ENCODE measurements around the gene PTPRK.
A peak's percentile ranks its signal among the peaks of the same experiment; 100 is the strongest.

PTPRK gene

DNA sequence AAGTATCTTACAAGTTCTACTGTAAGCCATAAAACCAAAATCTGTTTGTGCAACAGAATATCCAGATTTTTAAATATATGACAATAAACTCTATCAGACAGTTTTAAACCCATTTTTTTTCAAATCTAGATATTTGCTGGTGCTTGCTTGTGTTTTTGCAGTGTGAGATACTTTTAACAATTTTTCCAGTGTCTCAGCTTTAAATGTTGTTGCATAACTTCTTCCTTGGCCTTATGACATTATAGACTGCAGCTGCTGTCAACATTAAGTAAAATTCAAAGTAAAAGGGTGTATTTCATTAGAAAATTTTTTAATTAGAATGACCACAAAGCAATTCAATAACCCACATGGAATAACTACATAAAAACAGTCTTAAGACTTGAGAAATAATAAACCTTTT lies 139.5 kb downstream of the PTPRK start (continued):
- no peak for TF ChIP-seq PATZ1 (CRISPR knock-in tag; IDR thresholded peaks at IDR 0.05; ENCODE audit: borderline replicate concordance)
- no peak for TF ChIP-seq ZFP3 (CRISPR knock-in tag; IDR thresholded peaks at IDR 0.05)
- TF ChIP-seq ZFP30 (CRISPR knock-in tag; IDR thresholded peaks at IDR 0.05), result no peak

- ATAC-seq, result no peak
- TF ChIP-seq GLIS3 (CRISPR knock-in tag; IDR thresholded peaks at IDR 0.05) (no peak), RARB (CRISPR knock-in tag; IDR thresholded peaks at IDR 0.05) (no peak), POU6F1 (CRISPR knock-in tag; IDR thresholded peaks at IDR 0.05; ENCODE audit: borderline replicate concordance, low read depth) (no peak), OSR1 (CRISPR knock-in tag; IDR thresholded peaks at IDR 0.05) (no peak), ZFP30 (CRISPR knock-in tag; IDR thresholded peaks at IDR 0.05) (no peak), SNAI2 (CRISPR knock-in tag; IDR thresholded peaks at IDR 0.05) (no peak), TSHZ2 (CRISPR knock-in tag; IDR thresholded peaks at IDR 0.05) (no peak)
Measured at GRCh38 chr6:128379577-128379976, 140.8 kb downstream of the PTPRK start.

DNA sequence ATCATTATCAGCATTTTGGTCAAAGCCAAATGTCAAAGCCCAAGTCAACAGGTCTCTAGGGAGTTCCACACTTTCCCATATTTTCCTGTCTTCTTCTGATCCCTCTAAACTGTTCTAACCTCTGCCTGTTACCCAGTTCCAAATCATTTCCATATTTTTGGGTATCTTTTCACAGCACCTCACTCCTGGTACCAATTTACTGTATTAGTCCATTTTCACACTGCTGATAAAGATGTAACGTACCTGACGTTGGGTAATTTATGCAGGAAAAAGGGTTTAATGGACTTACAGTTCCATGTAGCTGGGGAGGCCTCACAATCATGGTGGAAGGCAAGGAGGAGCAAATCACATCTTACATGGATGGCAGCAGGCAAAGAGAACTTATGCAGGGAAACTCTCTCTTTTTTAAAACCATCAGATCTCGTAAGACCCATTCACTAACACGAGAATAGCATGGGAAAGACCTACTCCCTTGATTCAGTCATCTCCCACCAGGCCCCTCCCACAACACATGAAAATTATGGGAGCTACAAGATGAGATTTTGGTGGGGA lies 143.4 kb downstream of the PTPRK start:
- ATAC-seq, result no peak
- TF ChIP-seq GLIS3 (CRISPR knock-in tag; IDR thresholded peaks at IDR 0.05) (no peak), CSDC2 (CRISPR knock-in tag; IDR thresholded peaks at IDR 0.05) (no peak), ZNF8 (CRISPR knock-in tag; IDR thresholded peaks at IDR 0.05) (no peak), ZFP30 (CRISPR knock-in tag; IDR thresholded peaks at IDR 0.05) (no peak), PATZ1 (CRISPR knock-in tag; IDR thresholded peaks at IDR 0.05; ENCODE audit: borderline replicate concordance) (no peak), ZNF565 (CRISPR knock-in tag; conservative IDR thresholded peaks at IDR 0.05; ENCODE audit: low read depth) (no peak), ZC3H10 (CRISPR knock-in tag; IDR thresholded peaks at IDR 0.05) (no peak)

- no peak for TF ChIP-seq ARNTL (CRISPR knock-in tag; IDR thresholded peaks at IDR 0.05; ENCODE audit: borderline replicate concordance, low read depth)
- no peak for ATAC-seq
Measured at GRCh38 chr6:128371136-128371535, 149.3 kb downstream of the PTPRK start.

GRCh38 chr6:128370072-128370471 lies 150.3 kb downstream of the PTPRK start:
- TF ChIP-seq ZC3H10 (CRISPR knock-in tag; IDR thresholded peaks at IDR 0.05) (0 out of 2 replicates have a peak, but pooled peaks have one; percentile 30), POU6F1 (CRISPR knock-in tag; IDR thresholded peaks at IDR 0.05; ENCODE audit: borderline replicate concordance, low read depth) (no peak)
- peak; percentile 86 for ATAC-seq

Measured in SK-N-SH treated with all-trans-retinoic acid at 6 μM for 48 hours (cell line).